ENCODE measurements around the gene FARP2.
A peak's percentile ranks its signal among the peaks of the same experiment; 100 is the strongest.
"Not testable (repeated sequence)": the region's sequence is repeated elsewhere in the genome, so short reads cannot be mapped to it uniquely, and the experiment has no call there.

The FARP2 gene, protein sequence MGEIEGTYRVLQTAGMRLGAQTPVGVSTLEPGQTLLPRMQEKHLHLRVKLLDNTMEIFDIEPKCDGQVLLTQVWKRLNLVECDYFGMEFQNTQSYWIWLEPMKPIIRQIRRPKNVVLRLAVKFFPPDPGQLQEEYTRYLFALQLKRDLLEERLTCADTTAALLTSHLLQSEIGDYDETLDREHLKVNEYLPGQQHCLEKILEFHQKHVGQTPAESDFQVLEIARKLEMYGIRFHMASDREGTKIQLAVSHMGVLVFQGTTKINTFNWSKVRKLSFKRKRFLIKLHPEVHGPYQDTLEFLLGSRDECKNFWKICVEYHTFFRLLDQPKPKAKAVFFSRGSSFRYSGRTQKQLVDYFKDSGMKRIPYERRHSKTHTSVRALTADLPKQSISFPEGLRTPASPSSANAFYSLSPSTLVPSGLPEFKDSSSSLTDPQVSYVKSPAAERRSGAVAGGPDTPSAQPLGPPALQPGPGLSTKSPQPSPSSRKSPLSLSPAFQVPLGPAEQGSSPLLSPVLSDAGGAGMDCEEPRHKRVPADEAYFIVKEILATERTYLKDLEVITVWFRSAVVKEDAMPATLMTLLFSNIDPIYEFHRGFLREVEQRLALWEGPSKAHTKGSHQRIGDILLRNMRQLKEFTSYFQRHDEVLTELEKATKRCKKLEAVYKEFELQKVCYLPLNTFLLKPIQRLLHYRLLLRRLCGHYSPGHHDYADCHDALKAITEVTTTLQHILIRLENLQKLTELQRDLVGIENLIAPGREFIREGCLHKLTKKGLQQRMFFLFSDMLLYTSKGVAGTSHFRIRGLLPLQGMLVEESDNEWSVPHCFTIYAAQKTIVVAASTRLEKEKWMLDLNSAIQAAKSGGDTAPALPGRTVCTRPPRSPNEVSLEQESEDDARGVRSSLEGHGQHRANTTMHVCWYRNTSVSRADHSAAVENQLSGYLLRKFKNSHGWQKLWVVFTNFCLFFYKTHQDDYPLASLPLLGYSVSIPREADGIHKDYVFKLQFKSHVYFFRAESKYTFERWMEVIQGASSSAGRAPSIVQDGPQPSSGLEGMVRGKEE

DNA sequence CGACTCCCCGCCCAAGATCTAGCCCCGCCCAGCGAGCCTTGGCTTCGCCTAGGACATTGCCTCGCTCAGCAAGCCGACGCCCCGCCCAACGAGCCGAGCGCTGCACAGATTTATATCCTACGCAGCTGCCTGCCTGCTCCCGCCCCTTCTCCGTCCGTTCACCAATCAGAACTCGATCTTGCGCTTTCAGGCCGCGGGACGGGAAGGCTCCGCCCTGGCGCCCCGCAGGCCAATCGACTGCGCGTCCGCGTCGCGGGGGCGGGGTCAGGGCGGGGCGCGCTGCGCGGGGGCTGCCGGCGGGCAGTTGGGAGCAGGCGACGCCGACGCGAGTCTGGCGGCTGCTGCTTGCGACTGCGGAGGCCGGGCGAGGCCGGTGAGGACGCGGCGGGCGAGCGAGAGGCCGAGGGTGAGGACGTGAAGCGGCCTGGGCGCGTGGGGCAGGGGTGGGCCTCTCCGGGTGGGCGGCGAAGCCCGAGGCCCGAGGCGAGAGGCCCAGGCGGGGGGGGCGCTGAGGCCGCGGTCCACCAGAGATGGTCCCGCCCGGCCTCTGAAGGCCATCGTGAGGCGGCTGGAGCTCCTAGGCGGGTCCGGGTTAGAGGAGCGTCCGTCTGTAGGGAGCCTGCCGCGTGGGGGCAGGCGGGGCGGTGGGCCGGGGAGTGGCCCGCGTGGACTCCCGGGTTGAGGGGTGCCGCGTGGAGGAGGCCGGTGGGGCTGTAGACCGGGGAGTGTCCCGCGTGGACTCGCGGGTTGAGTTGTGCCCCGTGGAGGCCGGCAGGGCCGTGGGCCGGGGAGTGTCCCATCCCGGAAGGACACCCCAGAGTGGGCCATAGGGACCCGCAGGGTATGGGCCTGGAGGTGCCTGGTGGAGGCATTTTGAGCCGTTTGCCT lies at the start of gene FARP2:
FARP2 (plus strand) TSS at position 303 of the 888 bp plus-strand sequence. CDS start 16,823 bp downstream, outside the sequence.
- DNase-seq (ENCODE audit: low read depth) = peak; percentile 94

DNA sequence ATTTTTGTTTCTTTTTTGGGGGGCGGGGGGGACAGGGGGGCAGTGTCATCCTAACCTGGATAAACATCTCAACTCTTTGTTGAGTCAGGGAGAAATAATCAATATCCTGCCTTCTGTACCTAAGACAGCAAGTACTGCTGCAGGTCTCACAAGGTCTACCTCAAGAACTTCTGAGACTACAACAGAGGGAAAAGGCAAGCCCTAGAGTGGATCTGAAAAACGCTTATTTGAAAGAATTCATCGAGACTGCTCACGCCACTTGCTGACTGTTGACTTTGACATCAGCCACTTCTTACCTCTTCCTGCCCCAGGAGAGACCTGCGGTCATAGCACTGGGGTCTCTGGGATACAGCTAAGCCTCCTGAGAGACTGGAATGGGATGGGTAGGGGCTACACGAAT lies 49.0 kb upstream of the FARP2 start:
- DNase-seq (ENCODE audit: low read depth) = no peak

DNA sequence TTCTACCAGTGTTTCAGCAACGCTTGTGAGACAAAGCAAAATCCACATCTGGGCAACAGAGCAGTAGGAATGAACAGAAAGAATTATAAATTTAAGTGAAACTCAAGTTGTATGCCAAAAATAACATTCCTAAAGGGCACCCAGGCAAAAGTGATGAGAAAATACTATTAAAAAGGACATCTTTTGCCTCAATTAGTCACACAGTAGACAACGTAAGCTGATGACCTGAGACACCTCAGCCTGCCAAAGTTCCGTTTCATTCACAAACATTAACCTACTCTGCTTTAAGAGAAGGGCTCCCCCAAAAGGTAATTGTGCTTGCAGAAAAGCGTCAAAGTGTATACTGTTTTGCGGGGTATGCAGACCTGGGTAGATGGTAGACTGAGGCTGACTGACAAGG lies 47.8 kb upstream of the FARP2 start:
- no peak for DNase-seq (ENCODE audit: low read depth)

DNA sequence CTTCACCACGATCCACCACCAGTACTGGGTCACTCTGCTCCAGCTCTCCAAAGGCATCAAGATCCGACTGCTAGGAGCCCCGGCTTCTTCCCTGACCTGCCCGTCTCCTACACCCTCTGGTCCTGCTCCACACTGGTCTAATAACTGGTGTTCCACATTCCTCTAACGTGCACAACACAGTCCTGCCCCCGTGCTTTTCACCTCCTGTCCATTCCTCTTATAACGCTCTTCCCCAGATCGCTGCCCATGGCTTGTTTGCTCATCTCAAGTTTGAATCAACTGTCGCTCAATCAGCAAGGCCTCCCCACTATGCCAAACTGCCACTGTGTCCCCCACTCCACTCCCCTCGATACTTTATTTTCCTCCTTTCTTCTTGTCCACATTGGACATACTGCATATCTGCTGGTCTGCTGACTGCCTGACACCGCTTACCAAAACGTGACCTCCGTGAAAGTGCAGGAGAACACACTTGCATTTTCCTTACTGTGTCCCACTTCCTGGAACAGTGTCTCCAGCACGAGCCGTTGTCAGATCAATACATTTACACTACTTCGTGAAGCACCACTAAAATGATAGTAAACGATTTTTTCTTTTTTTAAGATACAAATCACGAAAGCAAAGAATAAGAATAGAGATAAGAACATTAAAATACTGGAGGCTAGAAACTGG lies 47.1 kb upstream of the FARP2 start:
- no peak for DNase-seq (ENCODE audit: low read depth)

DNA sequence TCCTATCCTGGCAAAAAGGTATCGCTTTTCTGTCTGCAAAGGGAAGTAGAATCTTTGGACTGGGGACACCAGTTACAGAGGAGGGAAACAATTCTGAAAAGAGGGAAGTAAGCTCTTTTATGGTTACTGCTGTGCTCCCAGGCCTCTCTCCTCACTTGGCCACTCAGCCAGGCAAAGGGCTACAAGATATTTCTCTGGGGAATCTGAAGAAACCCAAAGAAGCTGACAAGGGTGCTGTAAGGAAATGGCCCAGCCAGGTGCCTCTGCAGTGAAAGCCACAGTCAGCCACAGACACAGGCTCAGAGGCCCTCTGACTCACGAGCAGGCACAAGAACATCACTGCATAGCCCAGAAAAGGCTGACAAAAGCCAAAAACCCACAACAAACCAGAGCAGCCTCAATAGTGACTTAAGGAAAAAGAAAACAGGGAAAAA lies 46.4 kb upstream of the FARP2 start:
- DNase-seq (ENCODE audit: low read depth) = no peak

- no peak for DNase-seq (ENCODE audit: low read depth)
Observed at GRCh38 chr2:241310917-241311566, 45.0 kb upstream of the FARP2 start.

GRCh38 chr2:241312082-241312481 lies 44.0 kb upstream of the FARP2 start:
- DNase-seq (ENCODE audit: low read depth) = no peak

DNA sequence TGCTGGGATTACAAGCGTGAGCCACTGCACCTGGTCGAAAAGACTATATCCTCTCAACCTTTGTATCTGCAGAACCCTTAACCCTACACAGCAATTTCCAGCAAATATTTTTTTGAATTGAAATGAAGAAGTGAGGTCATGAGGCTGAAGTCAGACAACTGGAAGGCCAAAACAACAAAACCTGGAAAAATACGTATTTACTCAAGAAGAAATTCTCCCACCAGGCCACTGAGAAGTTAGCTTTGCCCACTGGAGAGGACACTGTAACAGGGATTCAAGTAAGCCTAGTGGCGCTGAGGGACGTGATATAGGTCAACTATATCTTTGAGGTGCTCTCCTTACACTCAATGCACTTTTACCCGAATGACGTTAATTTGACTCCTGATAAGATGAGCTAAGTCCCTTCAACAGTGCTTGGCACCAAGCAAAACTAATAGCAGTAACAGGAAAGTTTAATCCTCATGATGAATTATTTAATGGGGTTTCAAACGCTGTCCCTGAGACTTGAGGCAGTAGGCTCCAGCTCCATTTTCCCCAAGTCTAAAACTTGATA lies 42.5 kb upstream of the FARP2 start:
- no peak for DNase-seq (ENCODE audit: low read depth)

- no peak for DNase-seq (ENCODE audit: low read depth)
Observed at GRCh38 chr2:241314226-241315092, 41.6 kb upstream of the FARP2 start.

DNA sequence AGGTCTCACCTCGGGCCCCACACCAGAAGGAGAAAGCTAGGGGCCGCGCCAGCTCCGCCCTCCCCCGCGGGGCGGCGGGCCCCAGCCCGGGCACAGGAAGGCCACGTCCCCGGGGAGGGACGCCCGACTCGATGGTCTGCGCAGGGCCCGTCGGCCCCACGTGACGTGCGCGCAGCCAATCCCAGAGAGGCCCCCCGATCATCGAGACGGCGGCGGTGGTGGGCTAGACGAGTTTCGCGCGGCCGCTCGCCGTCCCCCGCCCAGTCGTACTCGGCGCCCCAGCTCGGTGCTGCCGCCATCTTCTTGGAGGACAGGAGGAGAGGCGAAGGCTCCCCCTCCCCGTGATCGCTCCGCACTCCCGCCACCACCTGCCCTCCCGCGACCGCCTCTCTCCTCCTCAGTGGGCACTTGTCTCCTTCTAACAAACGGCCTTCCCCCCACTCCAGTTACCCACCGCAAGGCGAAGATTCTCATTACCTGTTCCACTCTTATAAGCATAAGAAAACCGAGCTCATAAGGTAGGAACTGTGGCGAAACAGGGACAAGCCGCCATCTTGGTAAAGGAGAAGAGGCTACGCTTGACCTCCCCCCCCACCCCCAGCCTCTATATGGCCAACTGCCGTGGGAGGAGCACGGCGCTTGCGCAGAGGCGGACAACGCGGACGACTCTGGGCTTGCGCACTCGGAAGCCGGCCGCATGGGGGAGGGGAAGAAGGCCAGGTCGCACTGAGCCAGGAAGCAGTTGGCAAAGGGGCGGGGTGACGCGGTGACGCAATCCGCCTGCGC lies 40.8 kb upstream of the FARP2 start, which contains the start of gene HDLBP:
HDLBP (minus strand) TSS at position 580 of the 786 bp plus-strand sequence. CDS start 48,803 bp downstream, outside the sequence.
- peak; percentile 95 for DNase-seq (ENCODE audit: low read depth)

- DNase-seq (ENCODE audit: low read depth) = no peak
Observed at GRCh38 chr2:241315879-241316631, 40.0 kb upstream of the FARP2 start, which contains the start of gene SEPTIN2. SEPTIN2 (plus strand) TSS chr2:241315925; CDS start chr2:241324233, 8,308 bp downstream.

- DNase-seq (ENCODE audit: low read depth) = no peak
Observed at GRCh38 chr2:241316825-241317224, 39.3 kb upstream of the FARP2 start.

DNA sequence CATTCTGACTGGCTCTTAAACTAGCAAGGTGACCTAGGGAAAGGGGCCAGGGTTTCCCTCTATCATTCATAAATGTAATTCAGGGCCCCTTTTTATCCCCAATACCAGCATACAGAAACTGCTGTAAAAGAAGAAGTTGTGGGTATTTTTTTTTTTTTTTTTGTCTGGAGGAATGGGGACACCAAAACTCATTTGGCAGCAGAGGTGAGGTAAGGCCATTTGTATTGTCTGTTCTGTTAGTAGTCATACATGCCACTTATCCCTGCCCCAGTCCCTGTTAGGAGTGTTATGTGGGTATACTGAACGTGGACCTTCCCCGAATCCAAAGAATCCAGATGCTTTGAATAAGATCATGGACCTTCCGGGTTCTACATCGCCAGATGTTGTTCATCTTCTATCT lies 38.7 kb upstream of the FARP2 start:
- no peak for DNase-seq (ENCODE audit: low read depth)

DNA sequence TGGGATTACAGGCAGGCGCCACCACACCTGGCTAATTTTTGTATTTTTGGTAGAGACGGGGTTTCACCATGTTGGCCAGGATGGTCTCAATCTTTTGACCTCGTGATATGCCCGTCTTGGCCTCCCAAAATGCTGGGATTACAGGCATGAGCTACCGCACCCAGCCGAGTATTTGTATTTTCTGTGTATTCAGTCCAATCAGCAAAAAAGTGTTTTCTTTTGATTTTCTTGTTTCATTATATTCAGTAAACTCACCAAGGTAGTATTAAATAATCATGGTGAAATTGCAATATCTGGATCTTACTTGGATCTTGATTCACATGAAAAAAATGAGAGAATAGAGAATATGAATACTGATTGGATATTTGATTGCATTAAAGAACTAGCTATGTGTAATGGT lies 37.3 kb upstream of the FARP2 start:
- DNase-seq (ENCODE audit: low read depth) = not testable (repeated sequence)

DNA sequence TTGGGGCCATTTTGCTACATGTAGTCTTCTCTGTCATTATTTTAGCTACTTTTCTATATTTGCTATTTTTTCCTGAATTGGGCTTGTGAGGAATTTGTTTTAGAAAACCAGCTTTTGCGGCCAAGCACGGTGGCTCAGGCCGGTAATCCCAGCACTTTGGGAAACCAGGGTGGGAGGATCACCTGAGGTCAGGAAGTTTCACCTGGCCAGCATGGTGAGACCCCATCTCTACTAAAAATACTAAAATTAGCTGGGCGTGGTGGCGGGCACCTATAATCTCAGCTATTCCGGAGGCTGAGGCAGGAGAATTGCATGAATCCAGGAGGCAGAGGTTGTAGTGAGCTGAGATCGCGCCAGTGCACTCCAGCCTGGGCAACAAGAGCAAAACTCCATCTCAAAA lies 35.7 kb upstream of the FARP2 start:
- DNase-seq (ENCODE audit: low read depth) = no peak

GRCh38 chr2:241321033-241321432 lies 35.1 kb upstream of the FARP2 start:
- DNase-seq (ENCODE audit: low read depth) = no peak

- DNase-seq (ENCODE audit: low read depth) = no peak
Observed at GRCh38 chr2:241321886-241322285, 34.2 kb upstream of the FARP2 start.
